Eye (tissue), 1 donor: Measurements from ENCODE around the gene HLA-DMB.

Source experiments
- DNase-seq: peaks from one replicate; pipeline ENCODE4 v3.0.0-alpha.2; 2015

HLA-DMB gene

DNA sequence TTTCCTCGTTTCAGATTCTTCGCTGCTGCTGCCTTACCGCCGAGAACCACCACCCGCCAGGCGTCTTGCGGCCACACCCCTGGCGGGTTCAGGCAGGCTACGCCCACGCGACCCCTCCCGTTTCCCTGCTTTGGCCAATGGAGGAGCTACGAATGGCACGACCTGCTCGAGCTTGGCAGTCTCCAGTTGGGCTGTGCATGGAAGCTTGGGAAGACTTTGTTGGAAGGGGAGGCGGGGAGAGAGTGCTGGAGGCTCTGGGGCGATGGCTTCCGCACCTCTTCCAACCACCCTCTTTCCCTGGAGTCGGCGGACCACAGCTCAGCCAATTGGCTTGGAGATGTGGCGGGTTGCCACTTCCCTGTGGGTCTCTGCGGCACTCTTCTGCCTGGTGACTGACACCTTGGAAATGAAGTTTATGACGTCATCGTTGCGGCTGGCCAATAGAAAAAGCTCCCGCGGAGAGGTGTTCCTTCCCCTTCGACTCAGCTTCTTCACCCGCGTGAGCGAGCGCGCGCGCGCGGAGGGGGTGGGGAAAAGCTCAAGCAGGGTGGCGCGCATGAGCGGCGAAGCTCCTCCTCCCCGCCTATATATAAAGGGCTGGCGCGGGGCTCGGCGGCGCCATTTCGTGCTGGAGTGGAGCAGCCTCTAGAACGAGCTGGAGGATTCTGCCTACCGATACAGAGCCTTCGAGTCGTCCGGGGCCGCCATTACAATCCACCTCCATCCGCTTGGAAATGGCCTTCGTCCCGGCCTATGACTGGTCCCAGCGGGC lies 30.9 kb upstream of the HLA-DMB start:
- DNase-seq: peak; percentile 100

DNA sequence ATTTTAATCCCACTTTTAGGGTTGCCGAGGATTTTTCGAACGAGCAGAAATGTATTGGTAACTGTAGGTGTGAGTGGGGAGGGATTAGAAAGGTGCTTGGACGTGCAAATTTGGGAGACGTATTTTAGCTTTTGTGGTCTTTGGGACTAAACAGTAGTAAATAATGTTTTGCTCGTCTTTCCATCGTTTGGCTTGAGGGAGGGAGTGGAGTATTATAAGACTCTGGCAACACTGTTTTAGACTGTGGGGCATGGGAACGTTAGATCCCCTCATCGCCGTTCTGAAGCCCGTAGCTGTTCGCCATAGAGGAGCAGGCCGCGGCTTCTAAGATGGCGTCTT lies 30.4 kb upstream of the HLA-DMB start:
- DNase-seq: no peak

DNA sequence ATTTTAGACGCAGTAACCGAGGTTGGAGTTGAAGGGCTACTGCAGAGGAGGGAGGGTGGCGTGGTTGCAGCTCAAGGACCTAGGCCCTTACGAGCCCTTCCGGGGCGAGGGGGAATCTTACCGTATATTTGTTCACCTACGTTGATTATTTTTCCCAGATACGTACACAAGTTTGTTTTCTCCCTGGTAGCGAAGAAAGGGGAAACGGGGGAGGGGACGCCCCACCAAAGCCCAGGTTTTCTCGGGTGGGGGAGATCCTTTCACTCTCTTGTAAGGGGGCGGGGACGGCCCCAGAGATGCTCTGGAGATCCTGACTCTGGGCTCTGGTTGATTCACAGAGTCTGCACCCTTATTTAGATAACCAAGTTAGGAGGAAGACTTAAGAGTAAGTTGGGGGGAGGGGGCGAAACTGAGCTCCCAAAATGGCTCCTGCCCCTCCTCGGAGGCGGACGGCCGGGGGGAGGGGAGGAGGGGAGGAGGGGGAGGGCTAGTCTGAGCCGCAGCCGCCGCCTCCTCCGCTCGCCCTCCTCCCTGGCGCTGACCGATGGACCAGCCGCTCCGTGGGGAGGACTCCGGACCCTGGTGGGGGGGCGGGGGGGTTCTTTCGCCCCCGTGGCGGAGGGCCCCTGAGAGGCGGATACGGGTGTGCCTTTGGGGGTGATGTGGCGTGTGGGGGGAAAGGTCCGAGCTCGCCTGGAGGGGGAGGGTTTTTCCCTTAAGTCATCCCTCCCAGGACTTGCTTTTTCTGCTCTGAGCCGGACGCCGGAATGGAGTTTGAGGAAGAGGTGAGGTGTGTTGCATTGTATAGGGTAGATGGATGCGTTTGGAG lies 29.8 kb upstream of the HLA-DMB start:
- peak; percentile 95 for DNase-seq

DNA sequence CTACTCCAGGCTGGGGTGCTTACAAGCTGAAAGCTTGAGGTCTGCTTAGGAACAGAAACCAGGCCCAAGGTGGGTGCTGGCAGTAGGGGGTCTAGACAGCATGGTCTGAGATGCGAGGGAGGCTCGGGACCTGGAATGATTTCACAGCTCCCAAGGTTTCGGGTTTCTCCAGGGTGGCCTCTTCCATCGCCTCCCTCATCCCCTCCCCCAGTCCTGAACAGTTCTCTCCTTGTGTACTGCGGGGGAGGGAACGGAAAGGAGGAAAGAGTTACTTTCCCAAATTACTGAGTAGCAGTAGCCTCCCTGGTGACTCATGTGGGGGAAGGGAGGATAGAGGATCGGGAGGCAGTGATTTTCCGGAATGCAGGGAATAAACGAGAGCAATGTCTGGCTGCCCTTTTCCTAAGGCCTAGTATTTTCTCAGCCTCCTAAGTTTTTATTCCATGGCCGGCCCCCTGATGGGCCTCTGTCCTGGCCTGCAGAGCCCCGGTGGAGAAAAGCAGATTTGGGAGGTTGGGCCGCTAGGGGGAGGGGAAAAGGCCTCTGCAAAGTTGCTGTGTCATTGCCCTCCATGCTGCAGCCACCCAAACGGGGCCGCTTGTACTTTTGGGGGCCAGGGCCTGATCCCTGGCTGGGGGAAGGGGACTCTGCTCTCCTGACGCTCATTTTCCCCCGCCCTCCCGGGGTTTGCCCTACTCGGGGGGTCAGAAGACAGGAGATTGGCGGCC lies 29.0 kb upstream of the HLA-DMB start:
- peak; percentile 93 for DNase-seq

DNA sequence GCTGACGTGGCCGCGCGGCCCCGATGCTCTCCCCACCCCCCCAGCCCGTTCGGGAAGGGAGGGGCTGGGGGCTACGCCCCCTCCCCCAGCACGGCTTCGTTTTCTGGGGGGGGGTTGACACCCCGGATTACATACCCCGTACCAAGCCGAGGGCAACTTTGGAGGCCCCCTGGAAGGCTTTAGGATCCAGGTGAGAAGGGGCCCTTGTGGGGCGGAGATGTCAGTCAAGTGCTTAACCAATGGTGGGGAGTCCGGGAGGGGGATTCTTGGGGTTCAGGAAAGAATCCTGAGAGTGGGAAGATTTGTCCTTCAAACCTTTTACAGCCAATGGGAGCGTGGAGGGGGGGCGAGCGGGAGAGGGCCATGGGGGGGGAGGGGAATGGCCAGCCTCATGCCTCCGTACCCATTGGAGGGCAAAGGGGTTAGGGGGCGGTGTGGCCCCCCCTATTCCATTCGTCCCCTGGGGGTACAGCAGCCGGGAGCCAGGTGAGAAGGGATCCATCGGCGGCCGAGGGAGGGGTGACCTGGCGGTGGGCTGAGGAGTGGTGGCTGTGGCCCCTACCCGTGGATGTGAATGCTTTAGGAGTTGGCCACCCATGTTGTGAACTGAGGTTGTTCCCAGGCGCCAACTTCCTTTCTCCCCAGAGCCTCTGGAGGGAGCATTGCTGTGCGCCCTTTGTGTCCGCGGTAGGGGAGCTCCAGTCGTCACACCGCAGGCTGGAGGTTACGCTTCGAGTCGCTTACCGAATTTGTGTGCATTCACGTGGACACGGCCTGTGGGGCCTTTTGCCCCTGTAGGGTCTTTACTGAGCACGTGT lies 28.2 kb upstream of the HLA-DMB start:
- peak; percentile 92 for DNase-seq

DNA sequence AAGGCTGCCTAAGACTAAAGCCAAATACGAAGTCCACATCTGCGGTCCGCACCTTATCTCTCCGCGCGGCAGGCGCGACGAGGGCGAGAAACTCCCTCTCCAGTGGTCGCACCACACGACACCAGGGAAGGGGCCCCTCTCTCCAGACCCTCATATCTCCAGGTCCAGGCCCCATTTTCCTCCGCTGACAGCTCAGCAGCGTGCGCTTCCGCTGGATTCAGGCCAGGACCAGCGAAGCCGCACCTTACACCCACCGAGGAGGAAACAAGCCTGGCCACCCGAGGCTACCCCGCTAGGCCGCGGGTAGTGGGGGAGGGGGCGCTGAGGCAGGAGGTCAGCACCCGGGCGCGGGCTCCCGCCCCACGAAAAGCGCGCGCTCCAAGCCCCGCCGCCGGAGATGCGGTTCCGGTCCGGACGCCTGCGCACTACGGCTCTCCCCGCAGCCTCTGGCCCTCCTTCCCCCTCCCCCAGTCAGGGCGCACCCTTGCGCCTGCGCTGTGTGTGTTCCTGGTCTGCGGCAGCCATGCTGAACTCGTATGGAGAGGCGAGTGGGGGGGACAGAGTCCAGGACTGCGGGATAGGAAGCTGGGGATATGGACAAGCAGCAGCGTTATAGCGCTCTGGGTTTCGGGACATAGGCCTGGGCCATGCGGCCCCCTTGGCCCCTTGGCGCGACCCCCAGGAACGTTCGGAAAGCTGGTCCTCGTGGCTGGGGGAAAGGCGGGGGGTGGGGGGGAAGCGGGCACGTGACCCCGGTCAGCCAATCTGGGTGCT lies 27.5 kb upstream of the HLA-DMB start, which contains the start of gene BRD2:
TSS of gene BRD2 (plus strand) at position 502 of the 774 bp plus-strand sequence. CDS start 4,305 bp downstream, outside the sequence.
- peak; percentile 99 for DNase-seq

DNA sequence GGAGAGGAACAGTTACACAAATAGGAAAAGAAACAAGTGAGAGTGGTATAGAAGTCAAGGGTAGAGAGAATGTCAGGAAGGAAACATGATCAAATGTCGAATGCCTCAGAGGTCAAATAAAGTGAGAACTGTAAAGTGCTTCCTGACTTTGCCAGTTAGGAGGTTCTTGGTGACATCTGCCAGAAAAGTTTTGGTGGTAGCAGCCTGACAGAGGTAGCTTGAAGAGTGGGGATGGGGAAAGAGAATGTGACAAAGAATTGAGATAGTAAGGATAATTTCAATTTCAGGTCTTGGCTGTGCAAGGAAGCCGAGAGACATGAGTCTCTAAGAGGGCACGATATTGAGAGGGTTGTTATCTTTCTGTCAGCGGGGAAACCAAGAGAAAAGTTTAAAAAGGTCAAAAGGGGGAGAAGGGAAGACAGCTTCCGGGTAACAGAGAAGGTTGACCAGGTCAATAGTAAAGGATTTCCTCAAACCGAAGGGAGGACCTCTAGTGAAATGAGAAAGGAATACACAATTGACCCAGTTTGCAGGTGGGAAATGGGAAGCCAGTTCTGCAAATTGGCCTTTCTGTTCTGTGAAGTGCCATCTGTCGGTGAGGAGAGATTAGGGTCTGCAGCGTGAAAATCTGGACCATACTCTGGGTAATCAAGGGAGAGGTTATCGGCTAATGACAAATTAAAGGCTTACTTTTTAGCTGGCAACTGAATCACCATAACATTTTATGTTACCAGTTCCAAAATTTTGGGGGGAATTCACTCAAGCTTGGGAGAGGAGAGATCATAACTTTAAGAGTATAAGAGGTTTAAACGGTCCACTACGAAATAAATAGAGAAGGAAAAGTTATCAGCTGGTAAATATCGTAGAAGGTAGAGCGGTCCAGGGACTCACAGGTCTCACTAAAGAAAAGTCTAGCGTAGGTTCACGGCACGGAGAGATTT lies 26.6 kb upstream of the HLA-DMB start:
- peak; percentile 86 for DNase-seq

DNA sequence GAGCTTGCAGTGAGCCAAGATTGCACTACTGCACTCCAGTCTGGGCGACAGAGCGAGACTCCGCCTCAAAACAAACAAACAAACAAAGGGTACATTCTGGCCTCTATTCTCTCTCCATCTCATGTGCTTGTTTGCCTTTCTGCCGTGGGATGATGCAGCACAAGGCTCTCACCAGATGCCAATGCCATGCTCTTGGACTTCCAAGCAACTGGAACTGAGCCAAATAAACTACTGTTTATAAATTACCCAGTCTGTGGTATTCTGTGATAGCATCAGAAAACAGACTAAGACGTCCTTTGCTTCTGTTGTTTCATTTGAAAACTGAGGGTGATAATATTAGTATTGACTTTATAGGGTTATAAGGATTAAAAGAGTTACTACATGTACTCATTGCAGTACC lies 23.9 kb upstream of the HLA-DMB start:
- DNase-seq: no peak

DNA sequence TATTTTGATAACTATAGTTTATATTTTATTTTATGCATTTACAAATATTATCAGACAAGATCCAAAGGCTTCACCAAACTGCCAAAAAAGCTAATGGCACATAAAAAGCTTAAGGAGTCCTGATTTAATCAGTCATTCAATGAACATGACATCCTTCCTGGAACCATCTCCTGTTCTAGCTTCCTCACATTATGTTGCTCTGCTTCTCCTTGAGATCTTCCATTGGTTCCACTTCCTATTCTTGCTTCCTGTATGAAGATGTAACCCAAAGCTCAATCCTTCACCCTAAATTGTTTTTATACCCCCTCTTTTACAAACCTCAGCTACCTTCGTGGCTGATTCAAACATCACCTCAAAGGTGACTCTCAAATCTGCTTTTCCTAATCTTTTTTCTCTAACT lies 23.0 kb upstream of the HLA-DMB start:
- DNase-seq: no peak

DNA sequence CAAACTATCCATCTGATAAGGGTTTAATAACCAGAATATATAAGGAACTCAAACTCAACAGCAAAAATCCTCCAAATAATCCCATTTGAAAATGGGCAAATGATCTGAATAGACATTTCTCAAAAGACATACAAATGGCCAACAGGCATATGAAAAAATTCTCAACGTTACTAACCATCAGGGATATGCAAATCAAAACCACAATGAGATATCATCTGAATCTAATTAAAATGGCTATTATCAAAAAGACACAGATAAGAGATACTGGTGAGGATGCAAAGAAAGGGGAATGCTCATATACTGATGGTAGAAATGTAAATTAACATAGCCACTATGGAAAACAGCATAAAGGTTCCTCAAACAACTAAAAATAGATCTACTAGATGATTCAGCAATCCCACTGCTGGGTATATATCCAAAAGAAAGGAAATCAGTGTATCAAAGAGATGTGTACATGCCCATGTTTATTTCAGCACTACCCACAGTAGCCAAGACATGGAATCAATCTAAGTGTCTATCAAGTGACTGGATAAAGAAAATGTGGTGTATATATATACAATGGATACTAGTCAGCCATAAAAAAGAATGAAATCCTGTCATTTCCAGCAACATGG lies 21.5 kb upstream of the HLA-DMB start:
- DNase-seq: no peak

DNA sequence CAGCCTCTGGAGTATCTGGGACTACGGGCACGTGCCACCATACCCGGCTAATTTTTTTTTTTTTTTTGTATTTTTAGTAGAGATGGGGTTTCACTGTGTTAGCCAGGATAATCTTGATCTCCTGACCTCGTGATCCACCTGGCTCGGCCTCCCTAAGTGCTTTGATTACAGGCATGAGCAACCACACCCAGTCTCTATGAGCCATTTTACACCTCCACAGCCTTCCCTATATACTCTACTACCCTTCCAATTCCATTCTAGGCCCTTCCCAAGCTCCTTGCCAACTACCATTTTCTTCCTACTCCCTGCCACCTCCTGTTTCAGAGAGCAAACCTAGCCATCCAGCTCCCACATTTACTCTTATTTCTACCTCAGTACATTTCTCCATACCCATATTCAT lies 19.7 kb upstream of the HLA-DMB start:
- DNase-seq: no peak

DNA sequence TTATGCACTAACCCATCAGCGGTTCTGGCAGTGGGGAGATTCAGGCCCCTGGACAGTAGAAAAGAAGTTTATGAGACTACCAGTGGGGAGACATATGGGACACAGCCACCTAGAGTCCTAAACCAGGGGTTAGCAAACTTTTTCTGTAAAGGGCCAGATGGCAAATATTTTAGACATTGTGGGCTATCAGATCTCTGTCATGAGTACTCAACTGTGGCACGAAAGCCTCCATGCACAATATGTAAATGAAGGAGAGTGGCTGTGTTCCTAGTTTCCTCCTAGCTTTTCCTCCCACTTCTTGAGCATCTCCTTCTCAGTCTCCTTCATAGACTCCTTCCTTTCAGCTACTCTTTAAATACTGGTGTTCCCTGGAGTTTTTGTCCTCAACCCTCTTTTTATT lies 15.3 kb upstream of the HLA-DMB start:
- DNase-seq: no peak

DNA sequence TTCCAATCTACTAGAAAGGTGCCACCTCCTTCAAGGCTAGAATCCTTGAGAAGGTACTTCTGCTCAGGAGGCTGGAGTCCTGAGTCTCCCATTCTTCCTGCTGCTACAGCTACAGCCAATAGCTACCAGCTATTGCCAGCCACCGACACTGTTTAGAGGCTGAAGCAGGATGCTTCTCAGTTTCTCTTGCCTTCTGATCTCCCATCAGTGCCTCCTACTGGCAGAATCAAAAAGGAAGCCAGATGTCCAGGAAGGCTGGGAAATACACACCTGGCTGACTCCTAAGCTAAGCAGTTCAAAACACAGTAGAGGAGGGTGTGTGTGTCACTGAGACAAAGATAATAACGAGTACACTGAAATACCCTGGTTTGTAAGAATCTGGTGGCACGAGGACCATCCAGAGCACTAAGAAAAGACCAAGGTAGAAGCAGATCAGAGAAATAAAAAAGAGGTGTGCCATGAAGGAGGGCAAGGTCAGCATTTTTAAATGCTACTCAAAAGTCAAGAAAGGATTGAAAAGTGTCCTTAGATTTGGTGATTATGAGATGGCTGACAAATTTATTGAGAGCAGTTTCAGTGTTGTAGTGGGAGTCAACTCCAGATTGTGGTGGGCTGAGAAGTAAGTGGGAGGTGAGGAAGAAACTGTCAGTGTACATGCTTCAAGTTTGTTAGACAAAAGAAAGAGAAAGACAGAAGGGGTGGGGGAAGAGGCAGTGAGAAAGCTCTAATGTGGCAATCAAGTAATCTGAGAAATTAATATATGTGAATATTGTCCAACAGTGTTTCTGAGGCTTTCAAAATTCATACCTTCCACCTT lies 14.4 kb upstream of the HLA-DMB start:
- no peak for DNase-seq

DNA sequence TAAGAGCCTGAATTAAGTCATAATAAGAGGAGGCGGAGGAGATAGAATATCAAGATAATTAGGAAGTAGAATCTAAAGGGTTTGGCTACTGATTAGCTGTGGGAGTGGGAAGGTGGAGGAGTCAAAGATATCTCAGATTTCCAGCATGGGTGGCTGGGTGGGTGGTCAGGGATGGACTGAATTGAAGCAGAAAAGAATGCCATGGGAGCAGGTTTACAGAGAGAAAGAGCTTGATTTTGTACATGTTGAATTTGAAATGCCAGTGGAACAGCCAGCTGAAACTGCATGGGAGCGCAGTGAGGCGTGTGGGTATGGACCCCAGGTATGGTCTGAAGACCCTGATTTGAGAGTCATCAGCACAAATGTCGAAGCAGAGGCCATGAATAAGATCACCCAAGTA lies 13.4 kb upstream of the HLA-DMB start:
- no peak for DNase-seq

DNA sequence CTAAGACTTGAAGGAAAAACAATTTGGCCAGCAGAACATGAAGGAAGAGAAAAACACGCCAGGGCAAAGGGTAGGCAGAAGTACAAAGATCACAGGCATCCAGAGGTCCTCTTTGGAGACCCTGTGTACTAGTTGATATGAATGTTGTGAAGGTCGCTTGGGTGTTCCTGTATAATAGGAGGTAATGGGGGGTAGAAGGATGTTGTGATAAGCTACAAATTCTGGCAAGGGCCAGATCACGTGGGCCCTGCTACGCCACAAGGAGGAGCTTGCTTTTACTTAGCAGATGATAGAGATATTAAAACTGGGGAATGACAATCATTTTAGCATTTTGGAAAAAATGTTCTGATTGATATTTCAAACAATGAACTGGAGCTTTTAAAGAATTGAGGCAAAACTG lies 12.9 kb upstream of the HLA-DMB start:
- no peak for DNase-seq

DNA sequence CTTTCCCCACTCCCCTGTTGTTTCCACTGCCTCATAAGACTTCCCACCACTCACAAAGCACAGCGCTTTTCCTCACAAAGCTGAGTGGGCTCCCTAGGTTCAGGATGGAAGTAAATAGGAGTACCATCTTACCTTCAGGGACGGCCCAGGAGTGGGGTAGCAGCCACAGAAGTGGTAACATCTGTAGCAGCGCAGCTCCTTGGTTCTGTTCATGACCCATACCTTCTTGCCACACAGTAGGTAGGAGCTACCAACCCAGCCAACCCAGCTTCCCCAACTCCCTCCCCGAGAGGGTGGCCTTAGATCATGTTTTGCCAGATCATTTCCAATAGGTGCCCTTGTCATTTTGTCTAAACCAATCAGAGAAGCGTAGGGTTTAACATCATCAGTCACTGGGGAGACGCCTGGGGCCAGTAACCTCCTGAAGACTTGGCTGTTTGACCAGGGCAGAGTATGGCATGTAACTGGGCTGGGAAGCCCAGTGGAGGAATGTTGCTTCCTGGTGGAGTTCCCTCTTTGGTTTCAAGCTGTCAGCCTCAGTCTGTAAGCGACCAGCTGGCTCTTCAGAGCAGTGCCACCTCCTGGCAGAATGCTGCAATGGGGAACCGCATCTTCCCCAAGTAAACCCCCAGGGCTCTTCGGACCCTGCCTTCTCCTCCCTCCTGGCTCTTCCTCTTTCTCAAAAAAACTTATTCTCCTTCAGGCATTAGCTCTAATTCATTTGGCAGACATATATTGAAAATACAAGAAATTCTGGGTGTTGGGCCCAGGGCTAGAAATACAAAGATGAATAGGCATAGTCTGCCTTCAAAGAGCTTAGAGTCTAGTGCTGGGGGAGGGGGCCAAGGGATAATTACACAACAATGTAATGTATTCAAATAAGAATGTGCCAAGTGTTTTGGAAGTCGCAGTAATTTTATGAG lies 12.2 kb upstream of the HLA-DMB start, which contains the start of gene HLA-DMA:
TSS of gene HLA-DMA (minus strand) at position 281 of the 923 bp plus-strand sequence. CDS start at position 220, 61 bp downstream.
- DNase-seq: peak; percentile 62

DNA sequence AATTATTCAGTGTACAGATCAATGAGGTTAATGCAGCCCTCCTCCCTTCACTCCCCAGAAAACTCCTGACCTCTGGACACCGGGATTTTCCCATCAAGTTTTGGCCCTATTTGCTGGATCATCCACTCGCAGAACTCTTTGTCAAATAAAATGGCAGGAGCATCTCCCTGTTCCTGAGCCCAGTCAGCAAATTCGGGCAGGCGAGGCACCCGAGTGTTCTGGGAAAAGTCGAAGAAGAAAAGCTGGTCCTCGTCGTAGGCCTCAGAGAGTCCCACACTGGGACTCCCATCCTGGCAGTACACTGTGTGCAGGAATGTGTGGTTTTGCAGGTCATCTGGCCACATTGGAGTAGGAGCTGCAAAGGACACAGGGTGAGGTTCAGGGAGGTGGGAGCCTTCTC lies 9.6 kb upstream of the HLA-DMB start:
- DNase-seq: no peak

DNA sequence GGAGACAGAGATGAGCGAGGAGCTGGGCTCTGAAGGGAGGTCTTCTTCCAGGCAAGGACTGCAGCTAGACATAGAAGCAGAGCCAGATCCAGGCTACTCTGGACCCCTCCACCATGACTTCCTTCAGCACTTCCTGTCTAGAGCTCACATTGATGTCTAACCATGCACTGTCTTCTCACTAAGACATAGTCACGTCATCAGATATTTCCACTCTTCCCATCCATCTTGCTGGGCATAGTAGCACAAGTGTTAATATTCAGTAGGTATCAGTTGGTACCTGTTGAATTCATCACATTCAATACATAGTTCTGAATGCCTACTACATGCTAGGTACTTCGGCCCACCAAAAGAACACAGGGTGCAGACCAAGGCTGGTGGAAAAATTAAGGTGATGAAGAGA lies 9.2 kb upstream of the HLA-DMB start:
- no peak for DNase-seq
